SK-N-SH treated with all-trans-retinoic acid at 6 μM for 48 hours (cell line): ENCODE results near the gene UTP4.

Experiments used
- ATAC-seq: fragments of 200-7000 bp; cut with Tn5 transposase; 3 replicates; pipeline ENCODE4 v1.9.1; 2020; ENCODE audit warnings: mild to moderate bottlenecking, moderate library complexity
- ARNTL ChIP-seq: fragments of 450-650 bp; formaldehyde crosslinking; IDR thresholded peaks from 2 replicates; pipeline ENCODE4 v1.5.0; 2020; ENCODE audit warnings: low read depth, mild to moderate bottlenecking, moderate library complexity, borderline replicate concordance
- BACH2 ChIP-seq: fragments of 250-450 bp; sonication (Bioruptor Pico); IDR thresholded peaks from 2 replicates; pipeline ENCODE4 v1.9.0; 2021; ENCODE audit warnings: mild to moderate bottlenecking, borderline replicate concordance
- CREB5 ChIP-seq: fragments of 250-450 bp; sonication (Bioruptor Pico); IDR thresholded peaks from 2 replicates; pipeline ENCODE4 v1.5.1; 2020; ENCODE audit warnings: low read depth, mild to moderate bottlenecking, moderate library complexity
- CSDC2 ChIP-seq: fragments of 250-450 bp; sonication (Bioruptor Pico); IDR thresholded peaks from 2 replicates; pipeline ENCODE4 v1.5.0; 2020; ENCODE audit warnings: mild to moderate bottlenecking, moderate library complexity
- GLIS3 ChIP-seq: fragments of 250-450 bp; sonication (Bioruptor Pico); IDR thresholded peaks from 2 replicates; pipeline ENCODE4 v1.5.0; 2020; ENCODE audit warnings: mild to moderate bottlenecking, moderate library complexity
- ISL1 ChIP-seq: fragments of 250-450 bp; sonication (Bioruptor Pico); IDR thresholded peaks from 2 replicates; pipeline ENCODE4 v2.1.2; 2022; ENCODE audit warnings: mild to moderate bottlenecking, moderate library complexity
- OSR1 ChIP-seq: fragments of 250-450 bp; sonication (Bioruptor Pico); IDR thresholded peaks from 2 replicates; pipeline ENCODE4 v1.8.0; 2022; ENCODE audit warnings: moderate library complexity, mild to moderate bottlenecking, inconsistent platforms
- PATZ1 ChIP-seq: fragments of 250-450 bp; sonication (Bioruptor Pico); IDR thresholded peaks from 2 replicates; pipeline ENCODE4 v1.8.0; 2020; ENCODE audit warnings: mild to moderate bottlenecking, moderate library complexity, borderline replicate concordance
- PPARA ChIP-seq: fragments of 250-450 bp; sonication (Bioruptor Pico); IDR thresholded peaks from 2 replicates; pipeline ENCODE4 v1.5.0; 2020; ENCODE audit warnings: mild to moderate bottlenecking, borderline replicate concordance
- RARB ChIP-seq: fragments of 250-450 bp; sonication (Bioruptor Pico); IDR thresholded peaks from 2 replicates; pipeline ENCODE4 v1.8.0; 2021; ENCODE audit warnings: mild to moderate bottlenecking, moderate library complexity
- SNAI2 ChIP-seq: fragments of 250-450 bp; sonication (Bioruptor Pico); IDR thresholded peaks from 2 replicates; pipeline ENCODE4 v1.5.0; 2020; ENCODE audit warnings: mild to moderate bottlenecking, moderate library complexity
- TCF4 ChIP-seq: fragments of 250-450 bp; sonication (Bioruptor Pico); IDR thresholded peaks from 2 replicates; pipeline ENCODE4 v1.8.0; 2021; ENCODE audit warnings: mild to moderate bottlenecking, moderate library complexity, borderline replicate concordance
- TOX ChIP-seq: fragments of 250-450 bp; sonication (Bioruptor Pico); IDR thresholded peaks from 2 replicates; pipeline ENCODE4 v1.8.0; 2021; ENCODE audit warnings: mild to moderate bottlenecking, moderate library complexity, borderline replicate concordance
- ZC3H10 ChIP-seq: fragments of 250-450 bp; sonication (Bioruptor Pico); IDR thresholded peaks from 2 replicates; pipeline ENCODE4 v1.5.1; 2021; ENCODE audit warnings: mild to moderate bottlenecking, moderate library complexity
- ZFP3 ChIP-seq: fragments of 250-450 bp; sonication (Bioruptor Pico); IDR thresholded peaks from 2 replicates; pipeline ENCODE4 v1.5.0; 2020; ENCODE audit warnings: mild to moderate bottlenecking, moderate library complexity
- ZFP30 ChIP-seq: fragments of 450-650 bp; formaldehyde crosslinking; IDR thresholded peaks from 2 replicates; pipeline ENCODE4 v1.5.0; 2022; ENCODE audit warnings: mild to moderate bottlenecking, moderate library complexity
- ZNF565 ChIP-seq: fragments of 450-650 bp; formaldehyde crosslinking; conservative IDR thresholded peaks from 2 replicates; pipeline ENCODE4 v1.5.0; 2020; ENCODE audit warnings: low read depth, mild to moderate bottlenecking, moderate library complexity
- ZNF70 ChIP-seq: fragments of 450-650 bp; formaldehyde crosslinking; IDR thresholded peaks from 2 replicates; pipeline ENCODE4 v1.5.0; 2020; ENCODE audit warnings: mild to moderate bottlenecking, moderate library complexity
- ZNF8 ChIP-seq: fragments of 450-650 bp; formaldehyde crosslinking; IDR thresholded peaks from 2 replicates; pipeline ENCODE4 v1.5.0; 2020; ENCODE audit warnings: mild to moderate bottlenecking, moderate library complexity
- TF ChIP-seq, protein P1 (sequence below): fragments of 250-450 bp; sonication (Bioruptor Pico); IDR thresholded peaks from 2 replicates; pipeline ENCODE4 v1.8.0; 2021; ENCODE audit warnings: low read depth, mild to moderate bottlenecking, moderate library complexity, borderline replicate concordance
- TF ChIP-seq, protein P2 (sequence below): fragments of 250-450 bp; sonication (Bioruptor Pico); IDR thresholded peaks from 2 replicates; pipeline ENCODE4 v1.5.1; 2021; ENCODE audit warnings: mild to moderate bottlenecking, moderate library complexity
- TF ChIP-seq, protein P3 (sequence below): fragments of 250-450 bp; sonication (Bioruptor Pico); IDR thresholded peaks from 2 replicates; pipeline ENCODE4 v1.5.0; 2020; ENCODE audit warnings: mild to moderate bottlenecking, moderate library complexity

UTP4 gene

GRCh38 chr16:69108064-69108904, 24.2 kb upstream of the UTP4 start:
- TF ChIP-seq BACH2 (no peak), ARNTL (CRISPR knock-in tag) (no peak), PPARA (CRISPR knock-in tag) (no peak), OSR1 (no peak), RARB (CRISPR knock-in tag) (no peak), CREB5 (CRISPR knock-in tag) (no peak)
- no peak for ATAC-seq

DNA sequence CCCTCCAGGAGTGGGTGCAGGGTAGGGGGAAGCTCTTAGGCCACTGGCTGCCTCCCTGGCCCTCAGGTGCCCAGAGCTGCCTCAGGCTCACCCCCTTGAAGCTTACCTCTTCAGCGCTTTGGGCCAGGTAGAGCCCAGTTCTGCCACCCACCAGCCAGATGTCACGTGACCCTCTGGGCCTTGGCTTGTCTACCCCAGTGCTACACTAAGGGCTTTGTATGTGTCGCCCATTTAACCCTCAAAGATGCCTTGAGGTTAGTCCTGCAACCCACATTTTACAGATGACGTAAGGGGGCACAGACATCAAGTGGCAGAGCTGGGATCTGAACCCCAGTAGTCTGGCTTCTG, 23.6 kb upstream of the UTP4 start:
- TF ChIP-seq TCF4 (CRISPR knock-in tag) (no peak), TOX (CRISPR knock-in tag) (no peak), PATZ1 (CRISPR knock-in tag) (no peak)
- ATAC-seq, result no peak

- no peak for ATAC-seq
- TF ChIP-seq, protein P1, sequence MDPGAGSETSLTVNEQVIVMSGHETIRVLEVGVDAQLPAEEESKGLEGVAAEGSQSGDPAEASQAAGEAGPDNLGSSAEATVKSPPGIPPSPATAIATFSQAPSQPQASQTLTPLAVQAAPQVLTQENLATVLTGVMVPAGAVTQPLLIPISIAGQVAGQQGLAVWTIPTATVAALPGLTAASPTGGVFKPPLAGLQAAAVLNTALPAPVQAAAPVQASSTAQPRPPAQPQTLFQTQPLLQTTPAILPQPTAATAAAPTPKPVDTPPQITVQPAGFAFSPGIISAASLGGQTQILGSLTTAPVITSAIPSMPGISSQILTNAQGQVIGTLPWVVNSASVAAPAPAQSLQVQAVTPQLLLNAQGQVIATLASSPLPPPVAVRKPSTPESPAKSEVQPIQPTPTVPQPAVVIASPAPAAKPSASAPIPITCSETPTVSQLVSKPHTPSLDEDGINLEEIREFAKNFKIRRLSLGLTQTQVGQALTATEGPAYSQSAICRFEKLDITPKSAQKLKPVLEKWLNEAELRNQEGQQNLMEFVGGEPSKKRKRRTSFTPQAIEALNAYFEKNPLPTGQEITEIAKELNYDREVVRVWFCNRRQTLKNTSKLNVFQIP (CRISPR knock-in tag), result no peak
- TF ChIP-seq, protein P2, sequence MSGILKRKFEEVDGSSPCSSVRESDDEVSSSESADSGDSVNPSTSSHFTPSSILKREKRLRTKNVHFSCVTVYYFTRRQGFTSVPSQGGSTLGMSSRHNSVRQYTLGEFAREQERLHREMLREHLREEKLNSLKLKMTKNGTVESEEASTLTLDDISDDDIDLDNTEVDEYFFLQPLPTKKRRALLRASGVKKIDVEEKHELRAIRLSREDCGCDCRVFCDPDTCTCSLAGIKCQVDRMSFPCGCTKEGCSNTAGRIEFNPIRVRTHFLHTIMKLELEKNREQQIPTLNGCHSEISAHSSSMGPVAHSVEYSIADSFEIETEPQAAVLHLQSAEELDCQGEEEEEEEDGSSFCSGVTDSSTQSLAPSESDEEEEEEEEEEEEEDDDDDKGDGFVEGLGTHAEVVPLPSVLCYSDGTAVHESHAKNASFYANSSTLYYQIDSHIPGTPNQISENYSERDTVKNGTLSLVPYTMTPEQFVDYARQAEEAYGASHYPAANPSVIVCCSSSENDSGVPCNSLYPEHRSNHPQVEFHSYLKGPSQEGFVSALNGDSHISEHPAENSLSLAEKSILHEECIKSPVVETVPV, result no peak
- TF ChIP-seq, protein P3, sequence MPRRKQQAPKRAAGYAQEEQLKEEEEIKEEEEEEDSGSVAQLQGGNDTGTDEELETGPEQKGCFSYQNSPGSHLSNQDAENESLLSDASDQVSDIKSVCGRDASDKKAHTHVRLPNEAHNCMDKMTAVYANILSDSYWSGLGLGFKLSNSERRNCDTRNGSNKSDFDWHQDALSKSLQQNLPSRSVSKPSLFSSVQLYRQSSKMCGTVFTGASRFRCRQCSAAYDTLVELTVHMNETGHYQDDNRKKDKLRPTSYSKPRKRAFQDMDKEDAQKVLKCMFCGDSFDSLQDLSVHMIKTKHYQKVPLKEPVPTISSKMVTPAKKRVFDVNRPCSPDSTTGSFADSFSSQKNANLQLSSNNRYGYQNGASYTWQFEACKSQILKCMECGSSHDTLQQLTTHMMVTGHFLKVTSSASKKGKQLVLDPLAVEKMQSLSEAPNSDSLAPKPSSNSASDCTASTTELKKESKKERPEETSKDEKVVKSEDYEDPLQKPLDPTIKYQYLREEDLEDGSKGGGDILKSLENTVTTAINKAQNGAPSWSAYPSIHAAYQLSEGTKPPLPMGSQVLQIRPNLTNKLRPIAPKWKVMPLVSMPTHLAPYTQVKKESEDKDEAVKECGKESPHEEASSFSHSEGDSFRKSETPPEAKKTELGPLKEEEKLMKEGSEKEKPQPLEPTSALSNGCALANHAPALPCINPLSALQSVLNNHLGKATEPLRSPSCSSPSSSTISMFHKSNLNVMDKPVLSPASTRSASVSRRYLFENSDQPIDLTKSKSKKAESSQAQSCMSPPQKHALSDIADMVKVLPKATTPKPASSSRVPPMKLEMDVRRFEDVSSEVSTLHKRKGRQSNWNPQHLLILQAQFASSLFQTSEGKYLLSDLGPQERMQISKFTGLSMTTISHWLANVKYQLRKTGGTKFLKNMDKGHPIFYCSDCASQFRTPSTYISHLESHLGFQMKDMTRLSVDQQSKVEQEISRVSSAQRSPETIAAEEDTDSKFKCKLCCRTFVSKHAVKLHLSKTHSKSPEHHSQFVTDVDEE (CRISPR knock-in tag), result no peak
- TF ChIP-seq ZC3H10 (CRISPR knock-in tag) (no peak), ARNTL (CRISPR knock-in tag) (no peak), ISL1 (CRISPR knock-in tag) (no peak), CREB5 (CRISPR knock-in tag) (no peak), BACH2 (no peak), ZNF8 (CRISPR knock-in tag) (no peak), CSDC2 (CRISPR knock-in tag) (no peak), PATZ1 (CRISPR knock-in tag) (no peak), TOX (CRISPR knock-in tag) (no peak), GLIS3 (CRISPR knock-in tag) (no peak), ZFP3 (CRISPR knock-in tag) (no peak), ZFP30 (CRISPR knock-in tag) (no peak), RARB (CRISPR knock-in tag) (no peak), ZNF70 (no peak), ZNF565 (CRISPR knock-in tag) (no peak), SNAI2 (CRISPR knock-in tag) (no peak), TCF4 (CRISPR knock-in tag) (no peak)
These were observed 22.8 kb upstream of the UTP4 start for GRCh38 chr16:69109486-69110270.
